Measurements from ENCODE around the gene CELA2A. TPM values are rescaled to one million over a fixed set of nuclear protein-coding genes. Genes with fewer than 3 reads are reported as not detected.
A peak's percentile ranks its signal among the peaks of the same experiment; 100 is the strongest.

The CELA2A gene
- total RNA-seq, 1 experiment from 2014 or later = 0.72 TPM

GRCh38 chr1:15411593-15412137 lies 44.9 kb upstream of the CELA2A start:
- H3K9me3 ChIP-seq (ENCODE audit: control insufficient read depth, insufficient read depth, low read depth, low read length) = no peaks in the 10 kb centered on the region
- DNase-seq (ENCODE audit: low read depth, low spot score) = no peak
- ATAC-seq = peak; percentile 3; the same call in 1 of the 2 replicates
- H3K27ac ChIP-seq (ENCODE audit: low read length) = peak overlapping the region; percentile 92
- ChIA-PET POLR2A (no interaction called here), CTCF (no interaction called here)
- BruUV-seq (replicated peaks) = no TSS peak
- in situ Hi-C loops (cut with HindIII; ENCODE audit: low pct_unique_long_range_greater_than_20kb, low sequenced_read_pairs) (no loop called here), intact Hi-C loops (cut with micrococcal nuclease; ENCODE audit: unreplicated experiment) (no loop called here)
- H3K4me1 ChIP-seq (ENCODE audit: control insufficient read depth, insufficient read depth, low read length) = peaks cover 49% of the 10 kb centered on the region
- TF ChIP-seq REST (IDR thresholded peaks at IDR 0.05; ENCODE audit: insufficient read depth in 1 of 2, low read depth in 2 of 2, low read length in 1 of 2) (no peak), POLR2AphosphoS5 (IDR thresholded peaks at IDR 0.05; ENCODE audit: low read depth, low read length) (no peak), TCF7L2 (IDR thresholded peaks at IDR 0.05; ENCODE audit: low read depth, low read length) (no peak)
- H3K4me3 ChIP-seq (ENCODE audit: low read depth in 2 of 2, low read length in 2 of 2) = peak overlapping the region; percentile 75 to 87
- no peaks in the 10 kb centered on the region; the same call in 1 of the 2 replicates for H3K36me3 ChIP-seq (ENCODE audit: control insufficient read depth, insufficient read depth, low read length)
- H3K27me3 ChIP-seq (ENCODE audit: control insufficient read depth, insufficient read depth, low read length) = no peaks in the 10 kb centered on the region

GRCh38 chr1:15412175-15412800 lies 44.2 kb upstream of the CELA2A start:
- DNase-seq (ENCODE audit: low read depth, low spot score) = no peak
- ChIA-PET POLR2A (interaction anchor here (0.6 kb wide), 1 partner anchor 9 kb away, joined by 3 read pairs; no protein-coding TSS in a partner anchor), CTCF (no interaction called here)
- in situ Hi-C loops (cut with HindIII; ENCODE audit: low pct_unique_long_range_greater_than_20kb, low sequenced_read_pairs) = no loop called here
- intact Hi-C loops (cut with micrococcal nuclease; ENCODE audit: unreplicated experiment) = no loop called here
- TF ChIP-seq SIN3A (IDR thresholded peaks at IDR 0.05; ENCODE audit: borderline replicate concordance, insufficient read depth, low read depth, low read length) = no peak
- TF ChIP-seq TCF7L2 (IDR thresholded peaks at IDR 0.05; ENCODE audit: low read depth, low read length) = no peak
- TF ChIP-seq REST (IDR thresholded peaks at IDR 0.05; ENCODE audit: insufficient read depth in 1 of 2, low read depth in 2 of 2, low read length in 1 of 2) = no peak
- TF ChIP-seq POLR2AphosphoS5 (IDR thresholded peaks at IDR 0.05; ENCODE audit: low read depth, low read length) = no peak
- no peak for TF ChIP-seq CTCF (IDR thresholded peaks at IDR 0.05)
- H3K36me3 ChIP-seq (ENCODE audit: control insufficient read depth, insufficient read depth, low read length) = no peaks in the 10 kb centered on the region; the same call in 1 of the 2 replicates
- H3K4me3 ChIP-seq (ENCODE audit: low read depth in 2 of 2, low read length in 2 of 2) = peak overlapping the region; percentile 75 to 87
- peak overlapping the region; percentile 92 for H3K27ac ChIP-seq (ENCODE audit: low read length)
- H3K4me1 ChIP-seq (ENCODE audit: control insufficient read depth, insufficient read depth, low read length) = peaks cover 53% of the 10 kb centered on the region
- BruUV-seq (replicated peaks) = no TSS peak
- no peaks in the 10 kb centered on the region for H3K27me3 ChIP-seq (ENCODE audit: control insufficient read depth, insufficient read depth, low read length)
- H3K9me3 ChIP-seq (ENCODE audit: control insufficient read depth, insufficient read depth, low read depth, low read length) = no peaks in the 10 kb centered on the region
- peak; percentile 9; the same call in 1 of the 2 replicates for ATAC-seq
